ENCODE results near the gene CD99.
"Not testable (repeated sequence)": the region's sequence is repeated elsewhere in the genome, so short reads cannot be mapped to it uniquely, and the experiment has no call there.

The CD99 gene

DNA sequence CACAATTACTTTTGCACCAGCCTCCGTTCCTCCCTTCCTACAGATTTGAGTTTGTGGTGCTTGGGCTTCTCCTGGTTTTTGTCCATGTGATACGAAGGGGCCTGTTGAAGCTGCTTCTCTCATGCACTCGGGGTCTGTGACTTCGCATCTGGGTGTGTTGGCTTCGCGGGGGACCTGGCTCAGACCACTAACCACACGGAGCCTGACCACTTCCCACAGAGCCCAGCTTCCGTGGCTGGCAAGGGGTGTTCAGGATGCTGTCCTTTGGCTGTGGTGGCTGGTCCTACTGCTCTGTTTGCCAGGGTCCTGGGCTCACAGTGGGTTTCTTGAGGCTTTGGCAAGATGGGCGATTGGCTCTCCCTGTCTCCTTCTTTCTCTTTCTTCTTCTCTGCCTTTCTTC is 41.0 kb downstream of the CD99 start:
- no peak overlapping the region for H3K4me3 ChIP-seq (ENCODE audit: low read depth, low read length)
- TF ChIP-seq, protein P1, sequence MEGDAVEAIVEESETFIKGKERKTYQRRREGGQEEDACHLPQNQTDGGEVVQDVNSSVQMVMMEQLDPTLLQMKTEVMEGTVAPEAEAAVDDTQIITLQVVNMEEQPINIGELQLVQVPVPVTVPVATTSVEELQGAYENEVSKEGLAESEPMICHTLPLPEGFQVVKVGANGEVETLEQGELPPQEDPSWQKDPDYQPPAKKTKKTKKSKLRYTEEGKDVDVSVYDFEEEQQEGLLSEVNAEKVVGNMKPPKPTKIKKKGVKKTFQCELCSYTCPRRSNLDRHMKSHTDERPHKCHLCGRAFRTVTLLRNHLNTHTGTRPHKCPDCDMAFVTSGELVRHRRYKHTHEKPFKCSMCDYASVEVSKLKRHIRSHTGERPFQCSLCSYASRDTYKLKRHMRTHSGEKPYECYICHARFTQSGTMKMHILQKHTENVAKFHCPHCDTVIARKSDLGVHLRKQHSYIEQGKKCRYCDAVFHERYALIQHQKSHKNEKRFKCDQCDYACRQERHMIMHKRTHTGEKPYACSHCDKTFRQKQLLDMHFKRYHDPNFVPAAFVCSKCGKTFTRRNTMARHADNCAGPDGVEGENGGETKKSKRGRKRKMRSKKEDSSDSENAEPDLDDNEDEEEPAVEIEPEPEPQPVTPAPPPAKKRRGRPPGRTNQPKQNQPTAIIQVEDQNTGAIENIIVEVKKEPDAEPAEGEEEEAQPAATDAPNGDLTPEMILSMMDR (conservative IDR thresholded peaks at IDR 0.05; ENCODE audit: low read depth, low read length): no peak
- DNase-seq (ENCODE audit: low read depth): no peak

DNA sequence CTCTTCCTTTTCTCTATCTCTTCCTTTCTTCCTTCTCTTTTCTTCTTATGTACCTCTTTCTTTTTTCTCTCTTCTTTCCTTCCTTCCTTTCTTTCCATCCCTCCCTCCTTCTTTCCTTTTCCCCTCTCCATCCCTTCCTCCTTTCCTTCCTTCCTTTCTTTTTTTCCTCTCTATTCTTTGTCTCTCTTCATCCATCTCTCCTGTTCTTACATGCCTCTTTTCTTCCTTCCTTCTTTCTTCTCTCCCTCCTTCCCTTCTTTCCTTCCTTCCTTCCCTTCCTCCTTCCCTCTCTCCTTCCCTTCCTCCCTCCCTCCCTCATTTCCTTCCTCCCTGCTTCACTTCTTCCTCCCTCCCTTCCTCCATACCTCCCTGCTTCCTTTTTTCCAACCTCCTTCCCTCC is 41.6 kb downstream of the CD99 start:
- H3K4me3 ChIP-seq (ENCODE audit: low read depth, low read length): no peak overlapping the region
- TF ChIP-seq, protein P1 (conservative IDR thresholded peaks at IDR 0.05; ENCODE audit: low read depth, low read length): no peak
- no peak for DNase-seq (ENCODE audit: low read depth)

GRCh38 chrX:2733286-2733685 is 42.2 kb downstream of the CD99 start:
- no peak for DNase-seq (ENCODE audit: low read depth)
- TF ChIP-seq, protein P1 (conservative IDR thresholded peaks at IDR 0.05; ENCODE audit: low read depth, low read length): no peak
- no peak overlapping the region for H3K4me3 ChIP-seq (ENCODE audit: low read depth, low read length)

DNA sequence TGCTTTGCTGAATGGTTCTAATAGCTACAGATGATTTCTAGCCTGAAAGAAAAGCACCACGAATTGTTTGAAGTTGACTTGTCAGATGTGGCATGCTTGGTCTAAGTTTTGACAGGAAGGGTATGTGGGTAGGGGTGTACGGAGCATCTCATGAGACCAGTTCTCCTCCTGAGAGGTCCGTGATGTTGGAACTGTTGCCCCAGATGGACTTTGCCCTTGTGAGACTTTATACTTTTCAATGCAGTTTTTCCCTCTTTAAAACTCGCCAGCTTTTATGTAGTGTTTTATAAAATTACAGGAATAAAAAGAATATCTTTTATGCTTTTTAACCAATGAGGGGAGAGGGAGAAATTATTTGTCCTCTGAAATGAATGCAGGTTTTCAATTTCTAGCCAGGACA is 44.2 kb downstream of the CD99 start:
- DNase-seq (ENCODE audit: low read depth): no peak
- TF ChIP-seq, protein P1 (conservative IDR thresholded peaks at IDR 0.05; ENCODE audit: low read depth, low read length): no peak
- no peak overlapping the region for H3K4me3 ChIP-seq (ENCODE audit: low read depth, low read length)

DNA sequence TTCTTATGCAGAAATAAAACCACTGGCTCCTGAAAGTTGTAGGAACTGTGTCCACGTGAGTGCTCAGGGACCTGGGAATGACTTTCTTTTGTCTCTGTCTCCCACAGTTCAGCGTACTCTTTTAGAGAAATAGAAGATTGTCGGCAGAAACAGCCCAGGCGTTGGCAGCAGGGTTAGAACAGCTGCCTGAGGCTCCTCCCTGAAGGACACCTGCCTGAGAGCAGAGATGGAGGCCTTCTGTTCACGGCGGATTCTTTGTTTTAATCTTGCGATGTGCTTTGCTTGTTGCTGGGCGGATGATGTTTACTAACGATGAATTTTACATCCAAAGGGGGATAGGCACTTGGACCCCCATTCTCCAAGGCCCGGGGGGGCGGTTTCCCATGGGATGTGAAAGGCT is 49.6 kb downstream of the CD99 start:
- TF ChIP-seq, protein P1 (conservative IDR thresholded peaks at IDR 0.05; ENCODE audit: low read depth, low read length): no peak
- no peak for DNase-seq (ENCODE audit: low read depth)
- no peak overlapping the region for H3K4me3 ChIP-seq (ENCODE audit: low read depth, low read length)

DNA sequence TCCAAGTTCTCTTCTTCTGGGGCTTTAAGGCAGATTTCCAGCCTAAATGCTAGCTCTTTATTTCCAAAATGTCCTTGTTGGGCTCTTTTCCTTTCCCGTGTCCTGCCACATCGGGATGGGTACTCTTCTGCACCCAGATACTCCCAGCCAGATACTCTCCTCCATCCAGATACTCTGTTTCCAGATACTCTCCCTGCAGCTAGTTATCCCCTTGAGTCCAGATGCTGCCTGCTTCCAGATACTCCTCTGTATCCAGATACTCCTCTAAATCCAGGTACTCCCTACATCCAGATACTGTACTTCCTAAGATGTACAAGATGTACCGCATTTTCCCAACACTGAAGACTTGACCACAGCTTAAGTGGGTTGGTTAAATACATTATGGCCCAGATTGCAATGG is 50.3 kb downstream of the CD99 start:
- TF ChIP-seq, protein P1 (conservative IDR thresholded peaks at IDR 0.05; ENCODE audit: low read depth, low read length): no peak
- no peak for DNase-seq (ENCODE audit: low read depth)
- H3K4me3 ChIP-seq (ENCODE audit: low read depth, low read length): no peak overlapping the region

- DNase-seq (ENCODE audit: low read depth); H3K4me3 ChIP-seq (ENCODE audit: low read depth, low read length): not testable (repeated sequence)
These were observed 55.2 kb downstream of the CD99 start for GRCh38 chrX:2746250-2746649.
